H1 (cell line): ENCODE data around the gene UBE2J1. TPM values are rescaled to one million over a fixed set of nuclear protein-coding genes. Genes with fewer than 3 reads are reported as not detected.
"Not testable (repeated sequence)": the region's sequence is repeated elsewhere in the genome, so short reads cannot be mapped to it uniquely, and the experiment has no call there.

Source experiments
- CTCF ChIA-PET: fragments of 300-600 bp; sonication (Branson Sonifier 250); formaldehyde crosslinking; loops from one replicate; lab custom pipeline; 2021; ENCODE audit not compliant: partially characterized antibody; lab: Charles Lee
- POLR2A ChIA-PET: fragments of 300-600 bp; sonication (Branson Sonifier 250); formaldehyde crosslinking; loops from one replicate; lab custom pipeline; 2021; ENCODE audit warnings: inconsistent platforms; ENCODE audit not compliant: partially characterized antibody; lab: Charles Lee
- DNase-seq, 2 experiments: peaks; one replicate each; pipeline versions ENCODE4 v3.0.0 to v3.0.0-alpha.2; 2010 to 2022; ENCODE audit warnings: low spot score in 2 of 2, low read depth in 1 of 2, mixed read lengths in 1 of 2
- FAIRE-seq: peaks from 2 replicates; lab custom pipeline; 2011; peaks lifted over from hg19 to GRCh38; lab: Jason Lieb, UNC
- H2AFZ ChIP-seq: 2 replicates; pipeline ENCODE4 v1.8.1; 2012; ENCODE audit warnings: low read length, inconsistent platforms
- H2AK5ac ChIP-seq: 2 replicates; pipeline ENCODE4 v1.6.1; 2013; ENCODE audit warnings: low read depth, low read length
- H2BK120ac ChIP-seq: replicated peaks from 2 replicates; pipeline ENCODE3; 2013; ENCODE audit warnings: low read depth, low read length, inconsistent platforms
- H2BK12ac ChIP-seq: 2 replicates; pipeline ENCODE4 v1.6.1; 2013; ENCODE audit warnings: low read depth, low read length
- H2BK15ac ChIP-seq: 2 replicates; pipeline ENCODE4 v1.6.1; 2013; ENCODE audit warnings: low read length
- H2BK20ac ChIP-seq: 2 replicates; pipeline ENCODE4 v1.6.1; 2013; ENCODE audit warnings: low read length
- H2BK5ac ChIP-seq: 2 replicates; pipeline ENCODE4 v1.6.1; 2013; ENCODE audit warnings: low read depth, low read length
- H3K14ac ChIP-seq: 2 replicates; pipeline ENCODE4 v1.6.1; 2013; ENCODE audit warnings: inconsistent platforms; ENCODE audit not compliant: insufficient read length
- H3K18ac ChIP-seq: 2 replicates; pipeline ENCODE4 v1.6.1; 2013; ENCODE audit warnings: low read length; ENCODE audit errors: extremely low read depth
- H3K23ac ChIP-seq: 2 replicates; pipeline ENCODE4 v1.6.1; 2013; ENCODE audit warnings: inconsistent platforms; ENCODE audit not compliant: insufficient read length
- H3K23me2 ChIP-seq: 2 replicates; pipeline ENCODE4 v1.6.1; 2013; ENCODE audit warnings: low read depth, low read length
- H3K27ac ChIP-seq: 2 replicates; pipeline ENCODE4 v1.6.1; 2011; ENCODE audit warnings: low read depth, low read length, inconsistent platforms
- H3K27me3 ChIP-seq, 4 experiments: replicated peaks in 1 of 4; 1 replicate in 1 of 4; 2 replicates in 3 of 4; pipeline versions ENCODE4 v1.6.1 to v1.8.1; 2011 to 2013; ENCODE audit warnings: low read length in 3 of 4, mild to moderate bottlenecking in 3 of 4, inconsistent platforms in 2 of 4, mixed read lengths in 2 of 4, moderate library complexity in 1 of 4; ENCODE audit not compliant: control insufficient read depth in 3 of 4, insufficient read depth in 3 of 4; ENCODE audit errors: extremely low read depth in 1 of 4
- H3K36me3 ChIP-seq, 4 experiments: 2 replicates each; pipeline versions ENCODE4 v1.6.1 to v1.8.1; 2011 to 2013; ENCODE audit warnings: mild to moderate bottlenecking in 4 of 4, low read length in 3 of 4, moderate library complexity in 2 of 4, control low read depth in 1 of 4, inconsistent platforms in 1 of 4; ENCODE audit not compliant: insufficient read depth in 4 of 4, control insufficient read depth in 2 of 4
- H3K4ac ChIP-seq: replicated peaks from 2 replicates; pipeline ENCODE3; 2013; ENCODE audit warnings: low read length, low read depth, mixed read lengths, inconsistent platforms; ENCODE audit not compliant: insufficient read length
- H3K4me1 ChIP-seq, 4 experiments: replicated peaks in 1 of 4; 1 replicate in 1 of 4; 2 replicates in 3 of 4; pipeline versions ENCODE4 v1.6.1 to v1.8.1; 2011 to 2013; ENCODE audit warnings: low read length in 3 of 4, inconsistent platforms in 2 of 4, mixed read lengths in 1 of 4; ENCODE audit not compliant: insufficient read depth in 4 of 4, control insufficient read depth in 3 of 4
- H3K4me2 ChIP-seq, 2 experiments: 2 replicates each; pipeline versions ENCODE4 v1.6.1 to v1.8.1; 2011 to 2013; ENCODE audit warnings: low read depth in 2 of 2, low read length in 2 of 2, control low read depth in 1 of 2, inconsistent platforms in 1 of 2, mild to moderate bottlenecking in 1 of 2; ENCODE audit not compliant: insufficient read depth in 1 of 2
- H3K4me3 ChIP-seq, 4 experiments: fragments of 200-600, 300-600 bp in 1 of 4; sonication (generic), shearing (Covaris generic), sonication (Bioruptor Twin) in 1 of 4; 2 replicates each; pipeline versions ENCODE4 v1.5.1 to v1.8.1; 2011 to 2016; ENCODE audit warnings: low read length in 4 of 4, low read depth in 3 of 4, control low read depth in 2 of 4, inconsistent platforms in 2 of 4, mild to moderate bottlenecking in 2 of 4, mixed read lengths in 1 of 4, moderate library complexity in 1 of 4; ENCODE audit not compliant: insufficient read depth in 2 of 4; ENCODE audit errors: extremely low read depth in 1 of 4
- H3K56ac ChIP-seq: replicated peaks from 2 replicates; pipeline ENCODE3; 2013; ENCODE audit warnings: low read depth, mild to moderate bottlenecking, mixed read lengths, low read length, inconsistent platforms; ENCODE audit not compliant: insufficient read length
- H3K79me1 ChIP-seq: 2 replicates; pipeline ENCODE4 v1.6.1; 2013; ENCODE audit warnings: low read depth, low read length, control low read depth
- H3K79me2 ChIP-seq, 2 experiments: 2 replicates each; pipeline versions ENCODE4 v1.6.1 to v1.8.1; 2012 to 2013; ENCODE audit warnings: low read length in 2 of 2, mild to moderate bottlenecking in 2 of 2, inconsistent platforms in 1 of 2; ENCODE audit not compliant: insufficient read depth in 2 of 2, control insufficient read depth in 1 of 2
- H3K9ac ChIP-seq, 4 experiments: replicated peaks in 1 of 4; 1 replicate in 1 of 4; 2 replicates in 3 of 4; pipeline versions ENCODE4 v1.6.1 to v1.8.1; 2011 to 2013; ENCODE audit warnings: low read depth in 3 of 4, low read length in 3 of 4, control low read depth in 2 of 4, mild to moderate bottlenecking in 2 of 4, moderate library complexity in 2 of 4, inconsistent platforms in 1 of 4; ENCODE audit errors: extremely low read depth in 1 of 4
- H3K9me3 ChIP-seq, 2 experiments: 2 replicates each; pipeline versions ENCODE4 v1.6.1 to v1.8.1; 2012 to 2013; ENCODE audit warnings: mild to moderate bottlenecking in 2 of 2, moderate library complexity in 2 of 2, control low read depth in 1 of 2, inconsistent platforms in 1 of 2, low read depth in 1 of 2, low read length in 1 of 2, mixed read lengths in 1 of 2; ENCODE audit not compliant: insufficient read depth in 2 of 2
- H4K20me1 ChIP-seq, 2 experiments: replicated peaks in 1 of 2; 2 replicates each; pipeline versions ENCODE3 to v1.8.1; 2011 to 2013; ENCODE audit warnings: inconsistent platforms in 2 of 2, low read length in 2 of 2, mild to moderate bottlenecking in 1 of 2; ENCODE audit not compliant: insufficient read depth in 2 of 2, control insufficient read depth in 1 of 2
- H4K5ac ChIP-seq: 2 replicates; pipeline ENCODE4 v1.6.1; 2013; ENCODE audit warnings: low read length, low read depth, mixed read lengths, inconsistent platforms; ENCODE audit not compliant: insufficient read length
- H4K8ac ChIP-seq: 2 replicates; pipeline ENCODE4 v1.8.0; 2013; ENCODE audit warnings: mild to moderate bottlenecking, moderate library complexity, low read length, inconsistent platforms; ENCODE audit not compliant: insufficient read depth; ENCODE audit errors: extremely low read depth
- H4K91ac ChIP-seq: replicated peaks from 2 replicates; pipeline ENCODE3; 2013; ENCODE audit warnings: low read length, mixed read lengths, inconsistent platforms; ENCODE audit not compliant: insufficient read length
- WGBS, 2 experiments: shearing (Covaris generic) in 1 of 2; methylation state at CpG; one replicate each; pipeline versions ENCODE4 v1.1.6 to v1.1.7; 2013 to 2015; ENCODE audit warnings: low lambda C conversion rate in 2 of 2, mixed read lengths in 2 of 2, inconsistent platforms in 1 of 2, low coverage in 1 of 2, missing lambda C conversion rate in 1 of 2; ENCODE audit not compliant: insufficient replicate concordance in 2 of 2, insufficient coverage in 1 of 2, insufficient read length in 1 of 2; ENCODE audit errors: extremely low coverage in 1 of 2, missing lambda C conversion rate in 1 of 2; 5-methylcytosine and 5-hydroxymethylcytosine counted together
- polyA plus RNA-seq, 7 experiments: library from polyadenylated mRNA; depleted of rRNA in 3 of 7; stranded (reverse) in 5 of 7; unstranded in 2 of 7; fragments of >200 nt in 5 of 7; fragments of 200-250 nt in 2 of 7; gene quantifications; 1 replicate in 5 of 7; 2 replicates in 1 of 7; 4 replicates in 1 of 7; pipeline versions ENCODE4 v1.2.1 to v1.2.3, GENCODE V29; 2011 to 2013; ENCODE audit warnings: missing spikeins in 2 of 7, mixed read lengths in 2 of 7
- total RNA-seq: library from RNA; stranded (reverse); fragmentation: NEBNext Ultra II Directional; extraction: Animal tissue kit (Norgen Biotek cat#: 25700); gene quantifications from 2 replicates; pipeline ENCODE4 v1.2.1, GENCODE V29; 2021

UBE2J1 gene
- total and polyA plus RNA-seq, 2 of the 8 experiments (the other 6 are each of a cell fraction or from before 2014, with no cell fraction given) = 8.5 to 15.2 TPM

GRCh38 chr6:89295116-89295515 lies 57.4 kb downstream of the UBE2J1 start:
- H2BK120ac ChIP-seq, H3K23me2 ChIP-seq, H3K27ac ChIP-seq, H2BK20ac ChIP-seq, H3K4me3 ChIP-seq, H3K56ac ChIP-seq, H3K4ac ChIP-seq, H3K4me1 ChIP-seq, H3K4me2 ChIP-seq, H2BK15ac ChIP-seq, H3K79me2 ChIP-seq, CTCF ChIA-PET, H3K23ac ChIP-seq, H2AFZ ChIP-seq, POLR2A ChIA-PET, H2BK12ac ChIP-seq, H2BK5ac ChIP-seq, H3K27me3 ChIP-seq, H3K18ac ChIP-seq, H2AK5ac ChIP-seq, DNase-seq, H4K5ac ChIP-seq, H4K91ac ChIP-seq, H3K79me1 ChIP-seq, FAIRE-seq, H3K9me3 ChIP-seq, H3K36me3 ChIP-seq, H3K9ac ChIP-seq, H4K20me1 ChIP-seq, H3K14ac ChIP-seq, H4K8ac ChIP-seq: not testable (repeated sequence)
- WGBS, 2 experiments = no CpG with 5 or more reads among the region's 1 CpG
